GM12878 (cell line): Measurements from ENCODE around the gene S1PR3. TPM values are rescaled to one million over a fixed set of nuclear protein-coding genes. Genes with fewer than 3 reads are reported as not detected.

Experiments
- ATAC-seq: fragments of 200-7000 bp; cut with Tn5 transposase; 3 replicates; pipeline ENCODE4 v1.9.1; 2020; ENCODE audit warnings: mild to moderate bottlenecking, moderate library complexity
- BruUV-seq: library from RNA; stranded (reverse); fragments of 400-500 nt; replicated peaks from 2 replicates; lab custom pipeline; 2021; lab: Mats Ljungman, UMichigan
- CTCF ChIA-PET: fragments of 300-600 bp; sonication (Branson Sonifier 250); formaldehyde crosslinking; extraction: SDS; loops from one replicate; lab custom pipeline; 2021; ENCODE audit warnings: inconsistent platforms; lab: Yijun Ruan, JAX
- POLR2A ChIA-PET: fragments of 350-600 bp; formaldehyde crosslinking; extraction: SDS; loops from one replicate; lab custom pipeline; 2021; ENCODE audit warnings: inconsistent platforms; lab: Charles Lee
- RAD21 ChIA-PET: fragments of 300-600 bp; sonication (Branson Sonifier 250); formaldehyde crosslinking; loops from one replicate; lab custom pipeline; 2023; ENCODE audit warnings: antibody characterized with exemption; ENCODE audit not compliant: unreplicated experiment; lab: Charles Lee
- SMC1A ChIA-PET: fragments of 300-600 bp; sonication (Branson Sonifier 250); formaldehyde crosslinking; loops from one replicate; lab custom pipeline; 2023; ENCODE audit not compliant: unreplicated experiment, uncharacterized antibody; lab: Charles Lee
- DNase-seq: peaks from one replicate; pipeline ENCODE4 v3.0.0-alpha.2; 2011; ENCODE audit warnings: low read depth, low spot score
- FAIRE-seq: peaks from 3 replicates; lab custom pipeline; 2011; peaks lifted over from hg19 to GRCh38; lab: Jason Lieb, UNC
- H2AFZ ChIP-seq: 2 replicates; pipeline ENCODE4 v1.6.0; 2011; ENCODE audit warnings: low read depth, low read length, control low read depth; ENCODE audit not compliant: control insufficient read depth
- H3K27ac ChIP-seq: 2 replicates; pipeline ENCODE4 v1.5.1; 2011; ENCODE audit warnings: control low read depth; ENCODE audit not compliant: control insufficient read depth, insufficient read depth
- H3K27me3 ChIP-seq, 2 experiments: replicated peaks in 1 of 2; 2 replicates each; pipeline versions ENCODE4 v1.6.0 to v1.6.1; 2011; ENCODE audit warnings: low read length in 1 of 2; ENCODE audit not compliant: control insufficient read depth in 2 of 2, insufficient read depth in 2 of 2
- H3K36me3 ChIP-seq, 2 experiments: 2 replicates each; pipeline ENCODE4 v1.5.1; 2011; ENCODE audit warnings: low read length in 1 of 2; ENCODE audit not compliant: control insufficient read depth in 2 of 2, insufficient read depth in 2 of 2
- H3K4me1 ChIP-seq: 2 replicates; pipeline ENCODE4 v1.6.1; 2011; ENCODE audit warnings: mild to moderate bottlenecking, low read length, moderate library complexity, mixed read lengths; ENCODE audit not compliant: control insufficient read depth, insufficient read depth
- H3K4me2 ChIP-seq: 2 replicates; pipeline ENCODE4 v1.6.0; 2011; ENCODE audit warnings: control low read depth; ENCODE audit not compliant: control insufficient read depth, insufficient read depth
- H3K4me3 ChIP-seq: fragments of 200-600 bp; sonication (generic); 2 replicates; pipeline ENCODE4 v1.5.1; 2016
- H3K79me2 ChIP-seq: 2 replicates; pipeline ENCODE4 v1.6.0; 2011; ENCODE audit warnings: low read length; ENCODE audit not compliant: control insufficient read depth, insufficient read depth
- H3K9ac ChIP-seq: 2 replicates; pipeline ENCODE4 v1.8.0; 2011; ENCODE audit warnings: low read length, control low read depth, mixed read lengths; ENCODE audit not compliant: control insufficient read depth, insufficient read depth
- H3K9me3 ChIP-seq: replicated peaks from 3 replicates; pipeline ENCODE4 v1.5.1; 2011; ENCODE audit warnings: mild to moderate bottlenecking, low read length; ENCODE audit not compliant: control insufficient read depth, insufficient read depth
- H4K20me1 ChIP-seq: 2 replicates; pipeline ENCODE4 v1.6.0; 2011; ENCODE audit not compliant: control insufficient read depth, insufficient read depth
- ATF2 ChIP-seq: IDR thresholded peaks from 2 replicates; pipeline ENCODE4 v1.6.1; 2012; ENCODE audit warnings: low read length, inconsistent platforms
- BRCA1 ChIP-seq: IDR thresholded peaks from 2 replicates; pipeline ENCODE4 v1.6.1; 2011; ENCODE audit warnings: low read depth, low read length, improper control_type of control experiment
- CBX5 ChIP-seq: sonication (generic); IDR thresholded peaks from 2 replicates; pipeline ENCODE4 v1.6.1; 2016; ENCODE audit warnings: low read depth, moderate library complexity, mild to moderate bottlenecking, inconsistent platforms
- CHD1 ChIP-seq: IDR thresholded peaks from 2 replicates; pipeline ENCODE4 v1.6.1; 2012; ENCODE audit warnings: low read depth, low read length, improper control_type of control experiment
- EGR1 ChIP-seq, 2 experiments: IDR thresholded peaks; 1 replicate in 1 of 2; 2 replicates in 1 of 2; pipeline ENCODE4 v1.6.1; 2011 to 2012; ENCODE audit warnings: low read depth in 2 of 2, low read length in 2 of 2, borderline replicate concordance in 1 of 2, mild to moderate bottlenecking in 1 of 2, moderate library complexity in 1 of 2
- GABPA ChIP-seq: IDR thresholded peaks from 2 replicates; pipeline ENCODE4 v1.6.1; 2014; ENCODE audit warnings: antibody characterized with exemption, low read depth, mild to moderate bottlenecking, inconsistent platforms
- LARP7 ChIP-seq: fragments of 450-650 bp; IDR thresholded peaks from 2 replicates; pipeline ENCODE4 v1.6.1; 2017; ENCODE audit warnings: mild to moderate bottlenecking
- MAX ChIP-seq: IDR thresholded peaks from 2 replicates; pipeline ENCODE4 v1.6.1; 2012; ENCODE audit warnings: low read depth, low read length, improper control_type of control experiment
- MLLT1 ChIP-seq: fragments of 450-650 bp; IDR thresholded peaks from 2 replicates; pipeline ENCODE4 v1.6.1; 2016; ENCODE audit warnings: mild to moderate bottlenecking
- NR2C1 ChIP-seq: fragments of 450-650 bp; IDR thresholded peaks from 2 replicates; pipeline ENCODE4 v1.6.1; 2017; ENCODE audit warnings: antibody characterized with exemption, mild to moderate bottlenecking, moderate library complexity
- POLR2AphosphoS5 ChIP-seq: IDR thresholded peaks from 2 replicates; pipeline ENCODE4 v1.6.1; 2011; ENCODE audit warnings: mild to moderate bottlenecking, low read length, inconsistent platforms
- POU2F2 ChIP-seq: IDR thresholded peaks from 3 replicates; pipeline ENCODE4 v1.6.1; 2011; ENCODE audit warnings: low read depth, mild to moderate bottlenecking, low read length, borderline replicate concordance
- RB1 ChIP-seq: fragments of 450-650 bp; formaldehyde crosslinking; IDR thresholded peaks from 2 replicates; pipeline ENCODE4 v1.6.1; 2017; ENCODE audit warnings: mild to moderate bottlenecking, borderline replicate concordance
- RUNX3 ChIP-seq: IDR thresholded peaks from 2 replicates; pipeline ENCODE4 v1.6.1; 2012; ENCODE audit warnings: low read length, inconsistent platforms
- STAT1 ChIP-seq: fragments of 450-650 bp; conservative IDR thresholded peaks from 2 replicates; pipeline ENCODE4 v1.6.1; 2014; ENCODE audit warnings: antibody characterized with exemption, mild to moderate bottlenecking
- STAT3 ChIP-seq: IDR thresholded peaks from 2 replicates; pipeline ENCODE4 v1.6.1; 2011; ENCODE audit warnings: low read depth, low read length, improper control_type of control experiment
- TAF1 ChIP-seq: IDR thresholded peaks from 2 replicates; pipeline ENCODE4 v1.6.1; 2011; ENCODE audit warnings: mild to moderate bottlenecking, low read depth, low read length, borderline replicate concordance
- ZNF687 ChIP-seq: fragments of 450-650 bp; IDR thresholded peaks from 2 replicates; pipeline ENCODE4 v1.6.1; 2017; ENCODE audit warnings: mild to moderate bottlenecking, moderate library complexity
- ZZZ3 ChIP-seq: IDR thresholded peaks from 2 replicates; pipeline ENCODE4 v1.6.1; 2011; ENCODE audit warnings: low read depth; ENCODE audit not compliant: control insufficient read depth, insufficient read length
- WGBS: methylation state at CpG from one replicate; pipeline ENCODE4 v1.1.6; 2016; ENCODE audit warnings: low lambda C conversion rate; ENCODE audit not compliant: insufficient replicate concordance, insufficient coverage; ENCODE audit errors: missing lambda C conversion rate; 5-methylcytosine and 5-hydroxymethylcytosine counted together
- in situ Hi-C: fragments of 300-500 bp; cut with MboI; formaldehyde crosslinking; loops from 9 replicates; pipeline ENCODE4 v1.14.3; 2018; ENCODE audit warnings: mixed read lengths
- intact Hi-C: fragments of 100-400 bp; cut with micrococcal nuclease; formaldehyde crosslinking; loops from one replicate; pipeline ENCODE4 v1.14.2; 2022; ENCODE audit not compliant: unreplicated experiment
- polyA plus RNA-seq, 11 experiments: library from polyadenylated mRNA; depleted of rRNA in 4 of 11; unstranded in 6 of 11; stranded (reverse) in 5 of 11; fragments of >200 nt; fragmentation: Nextera tagmentation in 4 of 11; fragmentation: Illumina TruSeq in 1 of 11; extraction: Ambion mirVana in 4 of 11; extraction: Trizol in 1 of 11; gene quantifications; 1 replicate in 1 of 11; 2 replicates in 10 of 11; pipeline versions ENCODE4 v1.2.1 to v1.2.3, GENCODE V29; 2011 to 2016; ENCODE audit warnings: inconsistent platforms in 2 of 11, missing spikeins in 2 of 11, low read depth in 1 of 11
- total RNA-seq, 4 experiments: library from RNA; depleted of rRNA in 3 of 4; stranded (reverse); fragments of >200 nt in 3 of 4; fragmentation: Illumina TruSeq in 1 of 4; extraction: Trizol in 1 of 4; gene quantifications; 2 replicates each; pipeline versions ENCODE4 v1.2.1 to v1.2.3, GENCODE V29; 2013 to 2021

S1PR3 gene
- total and polyA plus RNA-seq, 10 of the 15 experiments (the other 5 are each of a cell fraction or from before 2014, with no cell fraction given), result 0.01 to 0.18 (median 0.01) TPM; not detected in 7

- ChIA-PET CTCF (no interaction called here), SMC1A (no interaction called here)
- Histone ChIP-seq H3K9ac (no peak overlapping the region), H3K4me3 (no peak overlapping the region), H3K27me3 (no peaks in the 10 kb centered on the region; a peak in 1 of 4 replicates), H3K4me1 (no peaks in the 10 kb centered on the region), H3K27ac (no peak overlapping the region), H3K79me2 (no peaks in the 10 kb centered on the region), H3K9me3 (no peaks in the 10 kb centered on the region)
- intact Hi-C loops, result no loop called here
- WGBS, result 29% methylated on average over 5 of the region's 5 CpGs
- no peak for ATAC-seq
- in situ Hi-C loops, result no loop called here
- TF ChIP-seq POLR2AphosphoS5 (no peak), LARP7 (no peak), STAT1 (no peak), NR2C1 (no peak), ZZZ3 (no peak), GABPA (no peak), RB1 (no peak), STAT3 (no peak), MLLT1 (no peak), POU2F2 (no peak), ATF2 (no peak), BRCA1 (no peak), TAF1 (no peak), CHD1 (no peak), RUNX3 (no peak), MAX (no peak), EGR1 (IDR thresholded peaks at IDR 0.05; ENCODE audit: borderline replicate concordance in 1 of 2, low read depth in 2 of 2, low read length in 2 of 2) (no peak), CBX5 (no peak), ZNF687 (no peak)
- TF ChIP-seq, all 136 proteins: peak for 0
- BruUV-seq, result no TSS peak
- DNase-seq (no peak), FAIRE-seq (no peak)
- H3K4me2 ChIP-seq, result no peak overlapping the region
- no peaks in the 10 kb centered on the region for H3K36me3 ChIP-seq
- RAD21 ChIA-PET, result no interaction called here
- H4K20me1 ChIP-seq, result no peaks in the 10 kb centered on the region; the same call in 1 of the 2 replicates
- POLR2A ChIA-PET, result no interaction called here
- H2AFZ ChIP-seq, result no peak overlapping the region
Observed at GRCh38 chr9:88959727-88960469, 31.4 kb upstream of the S1PR3 start.
